GM21360 (cell line): ENCODE data around the gene NTNG1.
"Not testable (repeated sequence)": the region's sequence is repeated elsewhere in the genome, so short reads cannot be mapped to it uniquely, and the experiment has no call there.

ENCODE experiments used
- ATAC-seq: cut with Tn5 transposase; IDR thresholded peaks from one replicate; pipeline ENCODE4 v1.9.1; 2021; ENCODE audit warnings: mild to moderate bottlenecking, moderate library complexity; ENCODE audit not compliant: unreplicated experiment

The NTNG1 gene

GRCh38 chr1:107142140-107142542 is 1.3 kb downstream of the NTNG1 start:
- no peak for ATAC-seq

- no peak for ATAC-seq
Measured at GRCh38 chr1:107142666-107143065, 1.8 kb downstream of the NTNG1 start.

DNA sequence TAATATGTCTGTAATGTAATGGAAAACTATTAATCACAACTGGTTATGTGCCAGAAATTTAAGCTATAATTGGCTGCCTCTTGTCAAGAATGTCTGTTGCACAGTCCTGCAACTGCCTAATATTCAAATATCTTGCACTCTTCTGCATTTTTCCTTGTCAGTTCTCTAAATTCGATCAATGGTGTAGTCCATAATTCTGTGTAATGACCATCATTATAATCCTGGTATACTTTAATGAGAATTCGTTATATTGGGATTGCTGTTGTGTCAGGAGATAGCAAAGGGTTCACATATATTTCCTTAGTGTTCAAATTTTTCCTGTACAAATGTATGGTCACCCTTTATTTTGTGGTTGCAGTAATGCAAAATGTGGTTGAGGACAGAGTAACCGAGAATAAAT is 4.8 kb downstream of the NTNG1 start:
- no peak for ATAC-seq

- no peak for ATAC-seq
Measured at GRCh38 chr1:107147843-107148242, 7.0 kb downstream of the NTNG1 start.

DNA sequence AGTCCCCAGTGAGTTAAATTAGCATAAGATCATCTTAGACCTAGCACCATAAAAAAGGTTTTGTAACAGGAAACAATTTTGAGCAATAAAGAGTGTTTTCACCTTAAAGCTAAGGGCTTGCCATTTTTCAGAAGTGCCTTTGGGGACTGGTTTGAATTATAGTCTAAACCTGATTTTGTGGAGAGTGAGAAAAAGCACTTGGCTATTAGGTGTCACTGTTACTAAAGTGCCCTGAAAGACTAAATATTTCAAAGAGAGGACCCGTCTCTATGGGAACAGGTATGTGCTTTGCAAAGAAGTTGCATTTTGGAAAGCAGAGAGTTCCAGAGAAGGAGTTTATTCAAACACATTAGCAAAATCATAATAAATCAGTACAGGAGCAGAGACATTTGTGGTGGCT is 9.1 kb downstream of the NTNG1 start:
- ATAC-seq, result no peak

- ATAC-seq, result no peak
Measured at GRCh38 chr1:107151295-107151694, 10.5 kb downstream of the NTNG1 start.

GRCh38 chr1:107152395-107152794 is 11.6 kb downstream of the NTNG1 start:
- no peak for ATAC-seq

DNA sequence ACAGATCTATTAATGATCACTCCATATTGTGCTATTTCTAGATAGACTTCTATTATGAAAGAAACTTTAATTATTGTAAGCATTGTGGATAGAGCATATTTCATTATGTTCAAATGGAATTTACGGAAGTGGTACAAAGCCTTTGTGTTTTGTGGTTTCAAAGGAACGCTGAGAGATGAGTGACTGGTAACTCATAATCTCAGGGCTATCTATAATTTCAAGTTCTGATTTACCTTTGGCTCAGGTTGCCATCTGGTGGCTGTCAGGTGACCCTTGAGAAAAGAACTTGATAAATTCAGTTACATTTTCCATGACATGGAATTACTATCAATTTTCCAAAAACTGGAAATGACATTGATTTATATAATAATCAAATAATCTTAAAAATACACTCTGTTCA is 12.2 kb downstream of the NTNG1 start:
- ATAC-seq, result no peak

- ATAC-seq, result no peak
Measured at GRCh38 chr1:107158496-107158895, 17.7 kb downstream of the NTNG1 start.

DNA sequence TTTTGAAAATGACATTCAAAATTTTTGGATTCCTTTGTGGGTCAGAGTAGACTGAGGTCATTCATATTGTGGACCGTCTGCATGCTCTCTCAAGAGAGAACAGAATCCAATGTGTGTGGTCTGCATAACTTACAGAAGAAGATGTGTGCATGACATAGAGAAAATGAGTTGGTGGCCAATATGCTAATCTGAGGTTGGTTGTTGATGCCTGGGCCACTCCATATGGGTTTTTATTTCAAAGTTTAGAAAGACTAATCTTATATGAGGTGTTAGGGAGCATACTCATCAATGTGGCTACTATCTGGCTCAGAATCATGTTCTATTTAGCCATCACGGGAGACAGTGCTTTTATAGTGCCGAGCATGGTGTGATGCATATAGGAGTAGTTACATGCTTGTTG is 18.2 kb downstream of the NTNG1 start:
- no peak for ATAC-seq

DNA sequence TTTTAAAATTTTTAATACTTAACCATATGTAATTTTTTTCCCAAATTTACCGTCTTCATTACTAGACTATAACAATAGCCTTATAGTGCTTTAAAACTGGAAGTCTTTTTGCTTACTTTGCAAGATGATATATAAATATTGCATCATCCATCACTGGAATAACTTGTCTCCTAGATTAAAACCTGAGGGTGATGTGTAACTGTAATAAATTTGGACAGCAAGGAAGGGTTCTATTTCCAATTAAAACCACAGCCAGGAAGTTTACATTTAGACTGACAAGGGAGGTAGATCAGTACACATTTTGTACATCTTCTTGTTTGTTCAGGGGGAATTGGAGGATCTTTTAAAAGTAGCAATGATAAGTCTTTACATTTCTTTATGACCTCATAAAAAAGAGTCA is 21.9 kb downstream of the NTNG1 start:
- no peak for ATAC-seq

GRCh38 chr1:107164901-107165300 is 24.1 kb downstream of the NTNG1 start:
- ATAC-seq, result not testable (repeated sequence)

- ATAC-seq, result no peak
Measured at GRCh38 chr1:107169615-107170014, 28.8 kb downstream of the NTNG1 start.

DNA sequence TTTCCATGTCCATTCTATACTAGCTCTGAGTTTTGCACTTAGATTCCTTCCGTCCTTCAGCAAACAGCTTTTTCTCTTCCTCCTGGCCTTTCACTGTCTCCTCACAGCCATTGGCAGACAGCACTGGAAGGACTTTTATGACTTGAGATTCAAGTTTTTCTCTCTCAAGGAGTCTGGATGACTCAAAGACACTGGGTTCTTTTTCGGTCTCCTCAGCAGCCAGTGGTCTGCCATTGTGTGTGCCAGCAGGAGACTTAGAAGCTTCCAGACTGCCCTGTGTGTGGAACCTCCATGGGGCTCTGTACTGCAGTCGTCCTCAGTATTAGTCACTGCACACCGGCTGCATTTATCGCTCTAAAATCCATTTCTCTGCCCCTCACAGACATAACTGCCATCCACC is 30.5 kb downstream of the NTNG1 start:
- no peak for ATAC-seq

DNA sequence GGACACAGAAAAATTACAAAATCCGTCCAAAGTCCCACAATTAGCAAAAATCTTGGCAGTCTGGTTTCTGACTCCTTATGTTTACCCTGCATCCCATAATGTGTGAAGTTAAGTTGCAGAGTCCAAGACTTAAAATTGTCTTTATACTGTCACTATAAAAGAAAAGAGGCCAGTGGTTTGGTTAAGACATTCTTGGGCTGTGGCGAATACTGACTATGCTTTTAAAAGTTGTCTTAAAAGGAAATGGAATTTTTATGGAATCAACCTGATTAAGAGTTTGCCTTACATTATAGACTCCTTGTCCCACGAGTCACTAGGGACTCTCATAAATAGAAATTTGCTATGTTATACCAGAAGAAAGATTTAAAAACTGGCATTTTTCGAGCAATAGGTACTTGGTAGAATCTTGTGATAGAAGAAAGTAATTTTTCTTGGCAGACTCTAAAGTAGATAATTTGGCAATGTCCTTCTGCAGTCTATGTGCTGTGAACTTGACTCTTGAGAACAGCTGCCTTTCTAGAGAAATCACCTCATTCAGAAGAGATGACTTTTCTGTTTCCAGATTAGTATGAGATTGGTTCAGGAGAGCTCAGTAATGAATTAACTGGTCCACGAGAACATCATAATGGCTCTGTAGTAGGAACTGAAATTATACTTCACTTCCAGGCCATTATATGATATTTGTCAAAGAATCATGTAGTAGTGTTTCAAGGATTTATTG is 31.8 kb downstream of the NTNG1 start:
- no peak for ATAC-seq

GRCh38 chr1:107175102-107175909 is 34.5 kb downstream of the NTNG1 start:
- no peak for ATAC-seq

DNA sequence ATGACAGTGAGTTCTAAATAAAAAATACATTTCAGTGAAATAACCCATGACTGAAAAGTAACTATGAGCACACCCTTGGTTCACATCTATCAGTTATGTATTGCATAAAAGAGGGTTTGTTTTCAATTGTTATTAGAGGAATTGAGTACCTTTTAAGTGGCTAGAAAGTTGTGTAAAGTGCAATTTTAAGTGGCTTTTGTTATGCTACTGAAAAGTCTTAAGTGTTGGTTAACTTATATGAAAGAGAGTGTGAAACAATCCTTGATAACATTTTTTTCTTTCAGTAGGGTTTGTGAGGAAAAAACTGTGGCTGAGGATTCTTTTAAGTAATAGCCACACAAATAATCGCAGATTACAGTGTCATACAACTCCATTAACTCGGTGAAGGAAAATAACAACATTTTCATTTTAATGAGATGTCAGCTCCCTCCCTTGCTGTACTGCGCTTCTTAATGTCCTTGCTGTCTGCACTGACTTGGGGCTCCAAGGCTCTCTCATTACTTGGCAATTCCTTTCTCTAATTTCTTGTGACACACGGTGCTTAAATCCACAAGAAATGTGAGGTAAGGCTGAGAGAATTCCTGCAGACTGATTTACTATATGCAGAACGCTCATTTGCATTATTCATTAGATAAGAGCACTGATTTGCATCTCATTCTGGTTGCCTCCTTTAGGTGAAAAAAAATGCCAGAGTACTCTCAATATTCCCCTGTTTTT is 40.6 kb downstream of the NTNG1 start:
- no peak for ATAC-seq

DNA sequence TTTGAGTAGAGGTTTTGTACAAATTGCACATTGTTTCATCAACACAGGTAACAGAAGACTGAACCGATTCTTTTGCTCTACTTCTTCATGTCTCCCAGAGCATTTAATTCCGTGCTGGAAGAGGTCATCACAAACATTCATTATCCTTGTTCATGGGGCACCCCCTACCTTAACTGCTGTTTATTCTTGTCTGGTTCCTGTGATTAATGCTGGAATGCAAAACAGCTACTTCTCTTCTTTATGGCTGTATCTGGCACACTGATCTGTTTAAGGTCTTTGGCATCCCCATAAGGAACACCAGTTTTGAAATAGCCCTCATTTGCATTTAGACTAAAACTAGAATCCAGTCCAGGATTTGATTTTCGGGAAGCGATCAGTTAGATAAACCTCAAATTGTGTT is 42.2 kb downstream of the NTNG1 start:
- ATAC-seq, result no peak

DNA sequence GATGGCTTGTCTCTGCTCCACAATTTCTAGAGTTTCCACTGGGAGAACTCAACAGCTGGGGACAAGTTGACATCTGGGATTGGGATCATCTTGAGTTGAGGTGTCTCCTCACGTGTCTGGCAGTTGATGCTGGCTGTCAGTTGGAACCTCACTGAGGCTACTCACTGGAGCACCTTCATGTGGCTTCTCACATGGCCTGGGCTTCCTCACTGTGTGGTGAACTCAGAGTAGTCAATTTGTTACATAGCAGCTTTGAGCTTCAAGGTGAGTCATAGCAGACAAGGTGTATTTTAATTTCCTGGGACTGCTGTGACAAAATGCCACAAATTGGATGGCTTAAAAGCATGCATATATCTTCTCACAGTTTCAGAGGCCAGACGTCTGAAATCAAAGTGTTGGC is 44.0 kb downstream of the NTNG1 start:
- no peak for ATAC-seq

DNA sequence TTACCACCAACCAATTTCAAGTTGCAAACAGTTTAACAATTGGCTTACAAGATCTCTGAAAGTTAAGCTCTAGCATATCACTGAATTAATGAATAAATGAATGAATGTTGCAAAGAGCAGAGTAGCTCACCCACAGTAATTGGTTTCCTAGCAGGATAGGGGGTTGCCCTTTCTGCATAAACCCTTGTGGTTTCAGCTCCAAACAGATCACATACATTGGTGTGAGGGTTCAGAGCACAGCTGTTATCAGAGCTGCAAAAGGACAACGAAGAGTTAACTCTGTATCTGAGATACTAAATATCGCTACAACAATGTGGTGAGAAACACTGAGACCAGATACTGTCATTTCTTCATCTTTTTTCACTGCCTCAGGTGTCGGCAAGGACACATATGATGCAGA is 46.6 kb downstream of the NTNG1 start:
- no peak for ATAC-seq

- ATAC-seq, result no peak
Measured at GRCh38 chr1:107188160-107188559, 47.3 kb downstream of the NTNG1 start.

GRCh38 chr1:107194380-107194779 is 53.5 kb downstream of the NTNG1 start:
- no peak for ATAC-seq
